Thyroid gland (tissue), 4 donors: ENCODE data around the gene BZW1. TPM values are rescaled to one million over a fixed set of nuclear protein-coding genes. Genes with fewer than 3 reads are reported as not detected.

ENCODE experiments used
- DNase-seq, 2 donors: peaks; one replicate each; pipeline ENCODE4 v3.0.0-alpha.2; 2019
- H3K27ac ChIP-seq, 3 donors: fragments of 200-600 bp; sonication (generic); 1 replicate in 2 of 3; 2 replicates in 1 of 3; pipeline ENCODE4 v1.5.1; 2016 to 2019; ENCODE audit warnings: mild to moderate bottlenecking in 1 of 3, moderate library complexity in 1 of 3
- H3K27me3 ChIP-seq: fragments of 200-600 bp; sonication (generic); one replicate; pipeline ENCODE4 v1.5.1; 2019
- H3K36me3 ChIP-seq, 2 donors: fragments of 200-600 bp; sonication (generic); one replicate each; pipeline ENCODE4 v1.5.1; 2016 to 2019
- H3K4me1 ChIP-seq, 2 donors: fragments of 200-600 bp; sonication (generic); one replicate each; pipeline ENCODE4 v1.5.1; 2017 to 2019
- H3K4me3 ChIP-seq, 3 donors: fragments of 200-600 bp; sonication (generic); replicated peaks in 1 of 3; 1 replicate in 2 of 3; 2 replicates in 1 of 3; pipeline ENCODE4 v1.5.1; 2016; ENCODE audit warnings: mild to moderate bottlenecking in 1 of 3
- H3K9me3 ChIP-seq: fragments of 200-600 bp; sonication (generic); one replicate; pipeline ENCODE4 v1.5.1; 2017
- CTCF ChIP-seq, 6 experiments: fragments of 200-600 bp in 3 of 6; fragments of 450-650 bp in 3 of 6; sonication (generic) in 3 of 6; IDR thresholded peaks; one replicate each; pipeline ENCODE4 v1.5.1; 2016 to 2019; ENCODE audit warnings: antibody characterized with exemption in 6 of 6, mild to moderate bottlenecking in 2 of 6, inconsistent platforms in 1 of 6, moderate library complexity in 1 of 6
- POLR2A ChIP-seq, 2 donors: fragments of 450-650 bp; IDR thresholded peaks; one replicate each; pipeline ENCODE4 v1.6.1; 2017; ENCODE audit warnings: antibody characterized with exemption in 2 of 2, mild to moderate bottlenecking in 2 of 2, moderate library complexity in 1 of 2
- WGBS, 2 donors: methylation state at CpG; one replicate each; pipeline ENCODE4 v1.1.5; 2017; 5-methylcytosine and 5-hydroxymethylcytosine counted together
- intact Hi-C: fragments of 100-400 bp; cut with DNase I; formaldehyde crosslinking; loops from one replicate; pipeline ENCODE4 v1.15.1; 2023
- total RNA-seq, 4 donors: library from RNA; depleted of rRNA; stranded (reverse); fragments of >200 nt; gene quantifications; one replicate each; pipeline ENCODE4 v1.2.3, GENCODE V29; 2016

BZW1 gene
- total RNA-seq, 4 donors from 2014 or later, result 136 to 192 (median 144) TPM

- H3K9me3 ChIP-seq, result no peaks in the 10 kb centered on the region
- no peak for DNase-seq
- no peaks in the 10 kb centered on the region for H3K4me1 ChIP-seq
- H3K4me3 ChIP-seq, result no peak overlapping the region
- TF ChIP-seq CTCF (IDR thresholded peaks at IDR 0.05), result no peak
- TF ChIP-seq POLR2A (IDR thresholded peaks at IDR 0.05), result no peak
- 89 to 94% methylated on average over 14 of the region's 14 CpGs for whole genome bisulfite sequencing, 2 donors
- peaks cover 54% of the 10 kb centered on the region in 2 donors for H3K36me3 ChIP-seq
- H3K27me3 ChIP-seq, result no peaks in the 10 kb centered on the region
- intact Hi-C loops, result no loop called here
- no peak overlapping the region for H3K27ac ChIP-seq
Observed at GRCh38 chr2:200850512-200851256, 39.0 kb downstream of the BZW1 start.

DNA sequence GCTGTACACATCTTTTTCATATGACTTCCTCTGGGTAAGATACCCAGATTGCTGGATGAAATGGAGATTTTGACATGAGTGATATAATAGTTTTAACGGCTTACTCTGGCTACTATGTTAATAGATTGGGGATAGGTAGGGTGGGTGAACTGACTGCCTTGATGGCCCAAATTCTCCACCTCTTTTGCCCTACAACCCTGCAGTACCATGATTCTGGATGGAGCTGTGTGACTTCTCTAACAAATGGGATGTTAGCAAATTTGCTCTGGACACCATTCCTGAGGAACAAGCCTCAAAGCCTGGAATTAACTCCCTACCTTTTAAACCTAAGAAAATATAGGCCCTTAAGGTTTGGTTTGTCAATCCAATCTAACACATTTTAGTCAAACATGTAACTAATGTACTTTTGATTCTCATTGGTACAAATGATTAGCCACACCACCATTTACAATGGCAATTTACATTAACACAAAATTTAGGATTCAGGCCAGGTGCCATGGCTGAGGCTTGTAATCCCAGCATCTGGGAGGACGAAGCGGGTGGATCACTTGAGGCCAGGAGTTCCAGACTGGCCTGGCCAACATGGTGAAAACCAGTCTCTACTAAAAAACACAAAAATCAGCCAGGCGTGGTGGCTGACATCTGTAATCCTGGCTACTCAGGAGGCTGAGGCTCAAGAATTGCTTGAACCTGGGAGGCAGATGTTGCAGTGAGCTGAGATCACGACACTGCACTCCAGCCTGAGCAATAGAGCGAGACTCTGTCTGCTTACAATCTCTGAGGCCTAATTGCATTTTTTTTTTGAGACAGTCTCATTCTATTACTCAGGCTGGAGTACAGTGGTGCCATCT is 39.9 kb downstream of the BZW1 start:
- no peak for DNase-seq
- no peak overlapping the region for H3K27ac ChIP-seq
- intact Hi-C loops, result no loop called here
- no peaks in the 10 kb centered on the region for H3K9me3 ChIP-seq
- H3K36me3 ChIP-seq, result peaks cover 63 to 64% of the 10 kb centered on the region in 2 donors
- H3K4me3 ChIP-seq, result no peak overlapping the region
- 92 to 95% methylated on average over 6 of the region's 6 CpGs for WGBS, 2 donors
- TF ChIP-seq CTCF (IDR thresholded peaks at IDR 0.05) (no peak), POLR2A (IDR thresholded peaks at IDR 0.05) (no peak)
- H3K27me3 ChIP-seq, result no peaks in the 10 kb centered on the region
- no peaks in the 10 kb centered on the region for H3K4me1 ChIP-seq

- Histone ChIP-seq H3K27me3 (no peaks in the 10 kb centered on the region), H3K27ac (no peak overlapping the region), H3K36me3 (peaks cover 73 to 74% of the 10 kb centered on the region in 2 donors), H3K9me3 (no peaks in the 10 kb centered on the region), H3K4me3 (no peak overlapping the region), H3K4me1 (peaks cover 0 to 3% of the 10 kb centered on the region in 2 donors)
- 97 to 100% methylated on average over 2 of the region's 2 CpGs for WGBS, 2 donors
- intact Hi-C loops, result no loop called here
- DNase-seq, result no peak
- TF ChIP-seq CTCF (IDR thresholded peaks at IDR 0.05), result no peak
- no peak for TF ChIP-seq POLR2A (IDR thresholded peaks at IDR 0.05)
Observed at GRCh38 chr2:200852605-200853004, 40.9 kb downstream of the BZW1 start.

GRCh38 chr2:200856806-200857205 is 45.1 kb downstream of the BZW1 start:
- H3K27me3 ChIP-seq, result no peaks in the 10 kb centered on the region
- no peak overlapping the region for H3K4me3 ChIP-seq
- peaks cover 23 to 30% of the 10 kb centered on the region in 2 donors for H3K4me1 ChIP-seq
- no peaks in the 10 kb centered on the region for H3K9me3 ChIP-seq
- WGBS, 2 donors, result 89 to 91% methylated on average over 8 of the region's 8 CpGs
- peaks cover 80 to 82% of the 10 kb centered on the region in 2 donors for H3K36me3 ChIP-seq
- H3K27ac ChIP-seq, result no peak overlapping the region
- DNase-seq, result no peak
- intact Hi-C loops, result no loop called here
- TF ChIP-seq CTCF (IDR thresholded peaks at IDR 0.05) (no peak), POLR2A (IDR thresholded peaks at IDR 0.05) (no peak)
